Stimulated activated CD4-positive, alpha-beta T cell treated with anti-CD3 and anti-CD28 coated beads, TNF-alpha, amount 100 ng/mL, for 24 hours (primary cell): ENCODE results near the gene POLD2.

Experiments used
- DNase-seq, 3 experiments: peaks; one replicate each; pipeline ENCODE4 v3.0.0-alpha.2; 2020; ENCODE audit warnings: low read depth in 3 of 3

The POLD2 gene

DNA sequence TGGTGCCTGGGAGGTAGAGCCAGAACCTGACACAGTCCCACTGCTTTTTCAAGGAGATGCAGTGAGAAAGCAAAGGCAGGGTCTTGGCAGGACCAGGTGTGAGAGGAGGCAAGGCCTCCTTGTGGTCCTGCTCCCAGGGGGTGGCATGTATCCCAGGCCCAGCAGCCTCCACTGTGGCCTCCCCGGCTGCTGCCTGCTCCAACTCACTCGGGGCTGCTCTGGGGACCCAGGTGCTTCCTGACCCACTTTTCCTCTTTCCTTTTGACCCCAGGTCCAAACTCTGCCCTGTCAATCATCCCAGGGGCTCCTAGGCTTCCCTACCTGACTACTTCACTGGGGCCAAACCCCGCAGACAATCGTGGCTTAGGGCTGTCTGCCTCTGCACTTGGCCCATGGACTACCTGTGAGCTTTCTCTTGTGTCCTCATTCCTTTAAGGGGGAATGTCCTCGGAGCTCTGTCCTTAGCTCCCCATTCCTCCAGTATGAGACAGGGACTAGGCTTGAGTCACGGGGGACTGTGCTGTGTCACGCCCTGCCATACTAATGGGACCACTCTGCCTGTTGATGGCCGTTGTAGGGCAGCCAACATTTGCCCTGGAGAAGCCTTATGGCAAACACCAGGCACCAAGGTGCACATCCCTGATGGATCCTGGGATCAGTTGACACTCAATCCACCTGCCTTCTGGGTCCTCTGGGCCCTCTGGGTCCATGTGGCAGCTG is 20.3 kb downstream of the POLD2 start:
- no peak for DNase-seq

DNA sequence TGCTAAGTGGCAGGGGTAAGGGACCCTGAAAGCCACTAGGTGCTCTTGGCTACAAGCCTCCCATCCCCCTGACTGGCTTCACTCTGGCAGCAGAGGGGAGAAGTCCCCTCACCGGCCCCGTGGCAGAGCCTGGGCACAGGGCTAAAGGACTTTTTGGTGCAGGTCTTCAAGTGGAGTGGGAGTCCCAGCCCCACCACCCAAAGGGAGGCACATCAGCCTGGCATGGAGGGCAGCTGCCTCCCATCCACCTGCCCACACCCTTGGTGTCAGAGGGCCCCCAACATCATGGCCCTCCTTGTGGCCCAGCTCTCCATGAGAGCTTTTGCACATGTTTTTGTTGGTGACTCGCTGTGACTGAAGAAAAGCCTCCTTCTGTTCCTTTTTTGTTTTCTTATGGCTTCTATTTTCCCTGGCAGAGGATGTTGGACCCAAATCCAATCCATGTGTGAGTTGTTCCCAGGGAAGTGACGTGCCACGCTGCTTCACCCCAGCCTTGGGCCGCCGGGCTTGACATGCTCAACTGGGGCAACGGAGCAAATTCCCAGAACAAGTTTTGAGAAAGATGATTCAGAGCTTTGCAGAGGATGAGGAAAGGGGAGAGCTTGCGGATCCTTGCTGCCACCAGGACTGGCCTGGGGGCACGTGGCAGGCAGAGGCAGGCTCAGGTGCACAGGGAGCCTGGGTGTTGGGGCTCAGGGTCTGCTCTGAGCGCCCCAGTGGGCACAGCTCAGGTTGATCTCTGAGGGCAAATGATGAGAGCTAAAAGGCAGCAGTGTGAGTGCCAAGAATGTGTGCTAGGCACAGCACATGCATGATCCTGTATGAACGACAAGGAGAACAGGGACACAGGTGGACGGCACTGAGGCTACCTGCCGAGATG is 21.1 kb downstream of the POLD2 start:
- no peak for DNase-seq

DNA sequence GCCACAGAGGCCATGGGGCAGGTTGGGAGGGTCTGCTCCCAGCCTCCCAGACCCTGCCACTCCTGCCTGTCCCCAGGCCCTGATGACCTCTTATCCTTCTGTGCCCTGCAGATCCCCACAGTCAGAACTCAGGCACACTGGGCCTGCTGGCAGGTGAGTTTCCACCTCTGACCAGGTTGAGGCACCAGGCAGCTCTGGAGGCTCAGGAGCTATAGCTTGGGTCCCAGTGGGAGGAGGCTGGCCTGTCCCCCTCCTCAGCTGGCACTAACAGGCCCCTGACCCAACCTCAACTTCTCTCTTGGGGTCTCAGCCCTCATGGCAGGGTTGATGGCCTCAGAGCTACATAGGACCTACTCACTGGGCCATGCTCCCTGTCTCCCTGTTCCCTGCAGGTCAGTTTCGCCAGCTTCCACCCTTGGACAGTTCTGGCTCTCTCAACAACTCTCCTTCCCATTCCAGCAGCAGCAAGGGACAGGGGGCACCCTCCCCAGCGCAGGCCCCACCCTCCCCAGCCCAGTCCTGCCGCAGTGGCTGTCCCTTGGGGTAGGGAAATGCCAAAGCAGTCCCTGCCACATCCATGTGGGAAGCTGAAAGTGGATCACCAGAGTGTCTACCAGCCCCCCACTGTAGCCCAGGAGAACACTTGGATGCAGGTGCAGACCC is 21.9 kb downstream of the POLD2 start:
- DNase-seq = no peak

DNA sequence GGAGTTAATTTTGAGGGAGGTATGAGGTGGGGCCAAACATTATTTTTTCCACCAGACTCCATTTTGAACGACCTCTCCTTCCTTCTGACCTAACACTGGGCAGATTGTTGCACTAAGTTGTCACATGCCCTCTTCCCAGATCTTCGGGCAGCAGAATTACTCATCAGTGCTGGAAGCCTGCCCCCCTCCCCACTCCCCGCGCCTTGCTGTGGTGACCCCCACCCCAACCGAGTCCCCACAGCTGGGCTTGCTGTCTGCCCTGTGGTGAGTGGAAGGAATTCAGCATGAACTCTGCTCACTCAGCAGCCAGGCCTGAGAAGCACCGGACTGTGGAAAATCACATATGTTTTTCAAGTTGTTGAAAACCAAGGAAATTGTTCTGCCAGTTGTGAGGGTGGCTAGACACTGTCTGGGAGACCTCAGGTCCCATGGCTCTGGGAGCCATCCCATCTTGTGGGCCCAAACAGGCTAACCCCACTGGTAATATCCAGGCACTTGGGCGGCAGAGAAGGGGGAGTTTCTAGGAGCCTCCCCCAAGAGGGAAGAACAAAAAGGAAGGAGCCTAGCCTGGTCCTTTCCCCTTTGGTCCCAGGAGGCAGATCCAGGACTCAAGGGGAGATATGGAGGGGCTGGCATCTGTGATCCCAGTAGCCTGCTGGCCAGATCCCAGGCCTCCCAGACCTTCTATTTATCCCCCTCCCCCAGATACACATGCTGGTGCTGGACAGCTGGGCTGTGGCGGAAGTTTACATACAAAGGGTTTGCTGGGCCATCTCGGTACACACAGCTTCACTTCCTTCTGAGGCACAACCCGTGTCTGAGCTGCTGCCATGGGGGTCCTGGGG is 22.7 kb downstream of the POLD2 start:
- DNase-seq = no peak

DNA sequence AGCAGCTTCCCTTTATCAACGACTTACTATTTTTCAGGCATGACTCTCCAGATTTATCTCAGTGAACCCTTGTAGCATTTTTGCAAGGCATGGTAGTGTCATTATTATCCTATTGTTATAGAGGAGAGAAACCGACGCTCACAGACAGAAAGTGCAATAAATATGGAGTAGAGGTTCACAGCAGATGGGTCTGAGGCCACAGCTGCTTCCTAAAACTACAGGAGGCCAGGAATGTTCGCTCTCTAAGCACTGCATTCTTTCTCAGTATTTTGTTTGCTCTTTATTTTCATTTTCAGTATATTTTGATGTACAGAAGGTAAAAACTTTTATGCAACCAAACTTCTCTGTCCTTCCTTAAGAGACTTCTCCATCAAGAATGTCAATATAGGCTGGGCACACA is 23.7 kb downstream of the POLD2 start:
- no peak for DNase-seq

DNA sequence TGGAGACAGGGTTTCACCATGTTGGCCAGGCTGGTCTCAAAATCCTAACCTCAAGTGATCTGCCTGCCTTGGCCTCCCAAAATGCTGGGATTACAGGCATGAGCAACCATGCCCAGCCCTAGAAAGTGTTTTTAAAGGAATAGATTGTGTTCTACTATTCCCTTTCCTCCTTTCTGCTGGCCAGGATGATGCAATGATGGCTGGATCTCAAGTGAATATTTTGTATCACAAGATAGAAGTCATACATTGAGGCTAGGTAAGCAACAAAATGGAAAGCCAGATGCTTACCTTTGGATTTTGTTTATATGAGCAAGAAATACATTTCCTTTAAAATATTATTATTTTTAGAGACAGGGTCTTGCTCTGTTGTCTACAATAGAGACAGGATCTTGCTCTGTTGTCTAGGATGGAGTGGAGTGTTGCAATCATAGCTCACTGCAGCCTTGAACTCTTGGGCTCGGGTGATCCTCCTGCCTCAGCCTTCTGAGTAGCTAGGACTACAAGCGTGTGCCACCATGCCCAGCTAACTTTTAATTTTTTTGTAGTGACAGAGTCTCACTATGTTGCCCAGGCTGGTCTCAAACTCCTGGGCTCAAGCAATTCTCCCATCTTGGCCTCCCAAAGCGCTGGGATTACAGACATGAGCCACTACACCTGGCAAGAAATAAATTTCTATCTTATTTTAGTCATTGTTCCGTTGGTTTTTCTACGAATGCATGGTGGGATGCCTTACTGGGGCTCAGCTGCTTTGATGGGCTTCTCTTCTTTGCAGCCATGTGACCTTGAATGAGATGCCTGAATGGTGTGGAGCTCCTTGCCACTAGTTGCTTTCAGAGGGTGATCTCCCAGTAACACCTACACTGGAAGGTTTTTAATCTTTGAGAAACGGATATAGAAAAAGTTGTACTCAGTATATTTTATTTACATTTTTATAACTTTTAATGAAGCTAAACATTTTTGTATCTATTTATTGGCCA is 25.0 kb downstream of the POLD2 start:
- DNase-seq = no peak

DNA sequence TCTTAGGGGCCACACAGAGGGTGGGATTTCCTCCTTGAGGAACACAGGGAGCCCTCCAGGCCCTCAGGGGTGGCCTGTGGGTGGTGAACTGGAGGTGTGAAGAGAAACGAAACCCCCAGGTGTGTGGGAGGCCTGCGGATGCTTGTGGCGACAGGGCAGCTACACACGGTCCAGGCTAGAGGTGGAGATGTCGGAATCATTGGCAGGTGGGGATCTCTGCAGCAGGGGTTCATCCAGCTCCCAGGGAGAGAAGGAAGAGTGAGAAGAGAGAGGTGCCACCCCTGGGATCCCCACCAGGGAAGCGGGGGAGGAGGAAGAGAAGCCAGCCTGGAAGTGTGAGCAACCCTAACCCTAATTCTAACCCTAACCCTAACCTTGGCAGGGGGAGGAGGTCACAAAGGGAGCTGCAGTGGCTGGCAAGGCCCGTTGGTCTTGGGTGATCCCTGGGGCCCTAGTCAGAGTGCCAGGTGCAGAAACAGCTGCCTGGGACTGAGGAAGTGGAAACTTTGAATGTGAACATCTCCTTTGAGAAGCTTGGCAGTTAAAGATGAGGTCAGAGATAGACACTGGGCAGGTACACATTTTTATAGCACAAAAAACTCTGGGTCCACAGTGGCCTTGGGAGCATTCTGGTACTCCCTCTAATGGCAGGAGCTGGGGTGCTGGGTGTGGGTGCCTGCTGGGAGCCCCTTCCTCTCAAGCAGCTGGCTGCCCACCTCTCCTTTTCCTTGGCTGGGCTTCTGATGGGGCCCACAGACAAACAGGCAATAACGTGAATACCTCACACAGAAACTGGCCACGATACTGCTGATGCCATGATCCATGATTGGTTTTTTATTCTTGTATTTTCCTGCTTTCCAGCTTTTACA is 26.1 kb downstream of the POLD2 start:
- DNase-seq = no peak

DNA sequence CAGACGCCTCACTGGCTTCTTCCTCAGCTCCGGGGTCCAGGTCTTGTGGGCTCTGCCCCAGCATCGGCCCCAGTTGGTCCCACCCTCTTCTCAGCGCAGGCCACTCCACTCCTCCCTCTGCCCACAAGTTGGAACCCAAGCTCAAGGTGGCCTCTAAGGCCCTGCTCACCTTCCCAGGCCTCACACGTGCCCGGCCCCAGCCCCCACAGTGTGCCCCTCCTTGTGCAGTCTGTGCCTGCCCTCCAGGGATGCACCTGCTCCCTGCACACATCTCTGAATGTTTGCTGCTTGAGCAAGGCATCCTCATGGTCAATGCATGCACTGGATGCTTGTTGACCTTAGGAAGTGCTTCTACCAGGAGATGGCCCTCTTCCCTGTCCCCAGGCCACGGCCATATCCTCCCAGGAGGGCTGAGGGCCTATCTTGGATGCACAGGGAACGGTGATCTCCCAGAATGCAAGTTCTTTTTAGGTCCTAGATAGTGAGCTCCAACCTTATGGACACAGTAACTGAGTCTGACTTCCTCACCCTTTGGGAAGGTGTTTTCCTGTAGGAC is 26.9 kb downstream of the POLD2 start:
- DNase-seq = no peak

DNA sequence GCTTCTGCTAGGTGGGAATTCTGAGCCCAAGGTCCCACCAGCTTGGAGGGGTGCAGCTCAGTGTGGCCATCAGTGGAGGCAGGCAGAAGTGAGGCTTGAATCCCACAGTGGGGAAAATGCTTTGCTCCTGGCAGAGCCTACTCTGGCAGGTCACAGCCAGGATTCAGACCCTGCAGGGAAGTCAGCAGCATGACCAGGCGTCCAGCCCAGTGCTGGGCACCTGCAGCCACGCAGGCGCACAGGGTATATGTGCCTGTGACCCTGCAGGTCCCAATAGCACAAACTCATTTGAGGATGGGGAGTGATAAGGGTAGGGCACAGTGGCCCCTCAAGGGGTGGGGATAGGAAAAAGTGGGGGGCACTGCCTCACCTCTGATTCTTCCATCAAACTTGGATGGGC is 27.6 kb downstream of the POLD2 start:
- DNase-seq = no peak

DNA sequence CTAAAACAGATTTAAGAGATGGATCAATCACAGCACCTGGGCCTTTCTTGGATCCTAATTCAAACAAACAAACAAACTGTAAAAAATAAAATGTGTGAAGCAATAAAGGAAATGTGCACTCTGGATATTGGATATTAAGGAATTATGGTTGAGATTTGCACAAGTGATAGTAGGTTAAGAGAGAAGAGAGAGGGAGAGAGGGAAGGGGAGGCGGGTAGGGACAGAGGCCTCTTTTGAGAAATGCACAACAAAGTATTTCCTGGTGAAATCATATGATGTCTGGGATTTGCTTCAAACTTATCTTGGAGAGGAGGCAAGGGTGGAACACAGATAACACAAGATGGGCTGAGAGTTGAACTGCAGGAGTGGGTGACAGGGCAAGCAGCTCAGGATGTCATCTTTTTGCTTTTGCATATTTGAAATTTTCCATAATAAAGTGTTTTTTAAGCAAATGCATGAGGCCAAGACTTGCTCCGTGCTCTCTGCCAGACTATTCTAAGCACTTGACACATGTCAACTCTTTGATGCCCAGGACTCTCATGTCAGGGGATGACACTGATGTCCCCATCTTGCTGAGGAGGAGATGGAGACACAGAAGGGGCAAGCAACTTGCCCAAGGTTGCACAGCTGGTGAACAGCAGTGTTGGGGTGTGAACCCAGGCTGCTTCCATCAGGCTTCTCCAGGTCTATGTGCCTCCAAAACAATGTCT is 28.3 kb downstream of the POLD2 start:
- DNase-seq = no peak

DNA sequence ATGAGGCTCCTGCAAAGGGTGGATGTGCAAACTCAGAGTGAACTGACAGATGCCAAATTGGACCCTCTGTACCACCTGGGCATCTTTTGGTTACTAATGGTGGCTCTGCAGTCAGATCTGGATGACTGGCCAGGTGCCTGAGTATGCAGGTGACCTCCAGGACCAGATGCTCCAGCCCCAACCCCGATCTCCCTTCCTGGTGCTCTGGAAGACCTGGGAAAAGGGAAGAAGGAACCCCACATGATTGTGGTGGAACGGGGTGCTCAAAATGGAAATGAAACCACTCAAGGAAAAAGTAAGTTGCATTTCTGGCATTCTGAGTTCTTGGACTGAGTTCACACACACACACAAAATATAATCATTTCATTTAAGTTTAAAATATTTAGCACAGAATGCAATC is 29.0 kb downstream of the POLD2 start:
- DNase-seq = no peak

DNA sequence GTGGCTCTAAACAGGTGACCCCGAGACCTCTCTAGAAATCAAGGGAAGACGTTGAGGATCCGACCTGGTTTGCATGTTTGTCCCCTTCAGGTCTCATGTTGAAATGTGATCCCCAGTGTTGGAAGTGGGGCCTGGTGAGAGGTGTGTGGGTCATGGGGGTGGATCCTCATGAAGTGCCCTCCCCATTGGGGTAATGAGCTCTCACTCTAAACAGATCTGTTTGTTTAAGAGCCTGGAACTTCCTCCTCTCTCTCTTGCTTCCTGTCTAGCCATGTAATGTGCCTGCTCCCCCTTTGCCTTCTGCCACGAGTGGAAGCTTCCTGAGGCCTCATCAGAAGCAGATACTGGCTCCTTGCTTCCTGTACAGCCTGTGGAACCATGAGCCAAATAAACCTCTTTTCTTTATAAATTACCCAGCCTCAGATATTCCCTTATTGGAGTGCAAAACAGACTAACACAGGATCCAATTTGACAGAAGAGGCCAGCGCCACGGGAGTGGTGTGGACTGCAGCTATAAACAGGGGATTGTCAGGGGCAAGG is 30.2 kb downstream of the POLD2 start:
- no peak for DNase-seq

DNA sequence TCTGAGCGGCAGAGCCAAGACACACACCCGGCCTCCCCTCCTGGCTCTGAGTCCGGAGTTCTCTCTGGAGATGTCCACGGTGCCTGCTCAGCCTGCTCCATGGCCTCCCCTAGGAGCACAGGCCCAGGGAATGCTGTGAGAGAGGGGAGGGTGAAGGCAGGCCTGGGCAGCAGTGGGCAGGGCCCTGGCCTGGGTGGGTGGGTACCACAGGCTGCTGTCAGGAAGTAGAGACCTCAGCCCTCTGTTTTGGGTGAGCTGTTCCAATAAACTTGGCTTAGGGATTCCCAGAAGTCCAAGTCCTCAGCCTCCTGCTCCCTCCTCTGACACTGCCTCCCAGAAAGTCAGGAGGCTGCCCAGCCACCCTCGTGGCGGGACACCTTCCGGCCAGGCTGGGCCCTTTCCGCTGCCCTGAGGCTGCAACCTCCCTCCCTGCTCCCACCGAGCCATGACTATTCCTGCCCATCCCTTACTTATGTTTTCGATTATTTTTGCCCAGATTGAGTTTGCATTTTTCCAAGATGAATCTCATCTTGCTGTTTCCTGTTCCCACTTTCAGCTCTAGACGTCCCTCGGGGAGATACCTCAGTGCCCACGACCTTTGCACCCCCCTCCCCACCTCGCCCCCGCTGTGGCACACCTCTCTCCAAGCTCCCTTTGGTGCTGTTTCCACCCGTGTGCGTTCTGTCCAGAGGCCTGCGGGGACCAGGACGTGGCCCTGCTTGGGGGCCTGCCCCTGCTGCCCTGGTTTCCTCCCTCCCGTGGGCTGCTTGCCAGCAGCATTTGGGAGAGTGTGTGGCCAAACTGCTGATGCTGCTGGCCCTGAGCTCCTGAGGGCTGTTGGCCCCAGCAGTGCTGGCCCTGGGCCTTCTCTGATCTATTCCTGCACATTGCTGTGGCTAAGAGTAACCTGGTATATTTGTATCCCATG is 35.2 kb downstream of the POLD2 start:
- no peak for DNase-seq

DNA sequence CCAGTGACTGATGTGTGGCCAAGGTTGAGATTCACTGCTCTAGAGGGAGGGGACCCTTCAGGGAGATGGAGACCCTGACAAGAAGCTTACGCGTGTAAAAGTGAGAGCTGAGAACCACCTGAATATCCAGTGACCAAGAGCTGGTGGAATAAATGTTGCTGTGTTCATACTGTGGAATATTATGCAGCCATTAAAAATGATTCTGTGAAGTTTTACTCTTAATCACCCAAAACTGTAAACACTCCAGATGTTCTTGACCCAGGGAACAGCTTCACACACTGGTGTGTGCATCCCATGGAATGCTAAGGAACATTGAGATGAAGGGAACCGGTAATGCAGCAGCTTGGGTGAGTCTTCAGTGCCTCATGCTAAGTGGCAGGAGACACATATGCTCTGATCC is 36.7 kb downstream of the POLD2 start:
- DNase-seq = no peak

DNA sequence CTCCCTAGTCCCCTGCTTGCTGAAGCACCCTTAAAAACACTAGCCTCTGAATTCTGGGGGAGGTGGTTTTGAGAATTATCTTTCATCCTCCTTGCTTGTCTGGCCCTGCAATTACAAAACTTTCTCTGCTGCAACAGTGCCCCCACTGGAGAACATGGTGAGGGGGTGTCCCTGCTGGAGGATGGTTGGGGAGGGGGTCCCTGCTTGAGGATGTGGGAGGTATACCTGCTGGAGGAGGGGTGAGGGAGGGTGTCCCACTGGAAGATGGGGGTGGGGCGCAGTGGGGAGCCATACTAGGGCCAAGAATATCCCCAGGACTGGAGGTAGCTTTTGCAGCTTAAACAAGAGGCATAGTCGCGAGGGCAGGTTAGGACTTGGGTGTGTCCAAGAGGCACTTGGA is 37.8 kb downstream of the POLD2 start:
- no peak for DNase-seq

DNA sequence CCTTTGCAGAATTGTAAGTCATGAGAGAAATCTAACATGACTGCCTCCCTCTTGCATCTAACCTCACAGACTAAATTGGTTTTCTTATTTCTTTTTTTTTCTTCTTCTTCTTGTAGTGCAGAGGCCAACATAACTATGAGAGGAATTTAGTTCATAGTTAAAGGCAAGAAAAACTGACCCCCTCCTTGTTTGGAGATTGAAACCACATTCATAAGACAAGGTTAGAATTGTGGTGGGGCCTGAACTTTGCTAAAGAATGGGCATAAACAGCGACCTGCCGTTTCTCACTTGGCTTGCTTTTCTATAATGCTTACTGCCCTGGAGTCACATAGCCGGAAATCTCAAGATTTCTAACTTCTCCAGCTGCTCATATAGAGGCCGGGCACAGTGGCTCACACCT is 38.6 kb downstream of the POLD2 start:
- DNase-seq = no peak

DNA sequence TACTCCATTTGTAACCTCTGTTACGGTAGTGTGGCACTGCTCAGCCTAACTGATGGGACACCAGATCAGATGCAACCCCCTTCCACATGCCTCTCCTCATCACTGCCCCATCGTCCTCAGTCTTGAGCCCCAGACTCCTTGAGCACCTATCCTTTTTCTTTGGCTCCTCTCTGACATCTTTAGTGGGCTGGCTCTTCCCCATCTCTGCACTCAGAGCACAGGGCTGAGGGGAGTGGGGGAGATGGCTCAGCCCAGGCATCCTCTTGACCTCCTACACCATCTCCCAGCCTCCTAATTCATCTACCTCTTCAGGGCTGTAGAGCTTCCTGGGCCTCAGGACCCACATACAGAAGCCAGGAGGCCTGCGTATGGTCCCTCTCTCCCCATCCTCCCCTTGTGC is 39.6 kb downstream of the POLD2 start:
- no peak for DNase-seq
